HL-60/S4 treated with retinoic acid at 250 ng/mL for 4 days and 3 days (cell line): Measurements from ENCODE around the gene CARD8.

Experiments
- in situ Hi-C: fragments of 300-500 bp; cut with MboI; formaldehyde crosslinking; loops from 2 replicates; pipeline ENCODE4 v1.7.0; 2022; ENCODE audit warnings: low sequenced_read_pairs

The CARD8 gene

GRCh38 chr19:48218997-48219396 lies 36.7 kb downstream of the CARD8 start:
- in situ Hi-C loops, result no loop called here

DNA sequence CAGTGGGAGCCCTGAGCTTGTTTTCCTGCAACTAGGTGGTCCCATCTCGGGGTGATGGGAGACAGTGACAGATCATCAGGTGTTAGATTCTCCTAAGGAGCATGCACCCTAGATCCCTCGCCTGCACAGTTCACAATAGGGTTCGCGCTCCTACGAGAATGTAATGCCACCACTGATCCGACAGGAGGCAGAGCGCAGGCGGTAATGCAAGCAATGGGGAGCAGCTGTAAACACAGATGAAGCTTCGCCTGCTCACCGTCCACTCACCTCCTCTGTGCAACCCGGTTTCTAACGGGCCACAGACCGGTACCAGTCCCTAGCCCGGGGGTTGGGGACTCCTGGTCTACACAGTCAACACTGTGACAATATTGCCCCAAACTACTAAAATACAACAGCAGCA lies 38.8 kb downstream of the CARD8 start:
- in situ Hi-C loops, result no loop called here

GRCh38 chr19:48213959-48214358 lies 41.8 kb downstream of the CARD8 start:
- in situ Hi-C loops, result no loop called here

- in situ Hi-C loops, result no loop called here
Observed at GRCh38 chr19:48210005-48210404, 45.7 kb downstream of the CARD8 start.

DNA sequence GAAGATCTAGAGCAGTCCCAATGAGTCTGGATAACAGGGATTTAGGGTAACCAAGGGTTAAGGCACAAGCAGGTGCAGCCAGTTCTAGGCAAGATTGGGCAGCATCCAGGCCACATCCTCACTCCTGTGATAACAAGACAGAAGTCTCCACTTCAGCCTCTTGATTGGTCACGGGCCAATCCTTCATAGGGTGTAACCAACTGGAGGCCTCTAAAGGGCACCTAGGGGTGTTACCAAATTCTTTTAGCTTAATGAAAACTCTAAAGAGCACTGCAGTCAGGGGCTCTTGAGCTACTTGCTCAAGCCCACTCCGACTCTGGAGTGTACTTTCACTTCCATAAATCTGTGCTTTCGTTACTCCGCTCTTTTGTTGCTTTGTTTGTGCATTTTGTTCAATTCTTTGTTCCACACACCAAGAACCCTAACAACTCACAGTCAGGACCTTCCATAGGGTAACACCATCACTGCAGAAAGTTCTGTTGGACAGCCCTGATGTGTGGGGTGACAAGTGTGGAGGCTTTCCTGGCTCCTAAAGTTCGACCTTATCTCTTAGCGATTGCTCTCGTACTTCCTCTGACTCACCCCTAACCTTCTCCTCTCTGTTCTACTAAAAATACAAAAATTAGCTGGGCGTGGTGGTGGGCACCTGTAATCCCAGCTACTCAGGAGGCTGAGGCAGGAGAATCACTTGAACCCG lies 49.2 kb downstream of the CARD8 start:
- in situ Hi-C loops, result no loop called here

DNA sequence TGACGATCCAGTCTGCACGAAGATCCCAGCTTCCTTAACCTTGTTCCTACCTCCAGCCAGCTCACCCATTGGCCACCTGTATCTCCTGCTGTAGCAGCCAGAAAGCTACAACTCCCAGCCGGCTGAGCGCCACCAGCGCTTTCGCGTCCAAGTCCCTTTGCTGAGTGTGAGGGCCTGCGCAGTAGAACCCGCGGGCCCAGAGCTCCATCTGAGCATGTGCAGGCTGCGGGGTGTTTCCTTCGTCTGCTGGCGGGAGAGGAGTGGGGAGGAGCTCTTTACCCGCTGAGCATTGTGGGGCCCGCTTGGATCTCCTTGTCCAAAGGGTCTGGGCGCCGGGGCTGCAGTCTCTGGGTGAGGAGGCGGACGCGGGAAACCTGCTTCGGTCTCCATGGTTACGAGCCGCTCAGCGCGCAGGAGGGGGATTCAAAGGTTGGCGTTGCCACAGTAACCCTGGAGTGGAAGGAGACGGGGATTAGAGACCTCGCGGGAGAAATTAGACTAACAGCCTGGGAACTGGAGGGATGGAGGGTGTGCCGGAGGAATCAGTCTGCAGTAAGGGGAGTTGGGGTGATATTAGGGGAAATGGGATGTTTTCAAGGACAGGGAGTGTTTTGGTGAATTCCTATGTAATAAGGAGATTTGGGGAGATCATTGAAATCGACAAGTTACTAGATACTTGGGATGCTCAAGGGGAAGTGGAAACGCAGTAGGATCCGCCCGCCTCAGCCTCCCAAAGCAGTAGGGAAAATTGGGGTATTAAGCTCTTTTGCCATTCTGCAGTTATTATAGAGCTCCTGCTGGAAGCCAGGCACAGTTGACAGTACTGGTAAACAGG lies 51.7 kb downstream of the CARD8 start:
- in situ Hi-C loops, result no loop called here

DNA sequence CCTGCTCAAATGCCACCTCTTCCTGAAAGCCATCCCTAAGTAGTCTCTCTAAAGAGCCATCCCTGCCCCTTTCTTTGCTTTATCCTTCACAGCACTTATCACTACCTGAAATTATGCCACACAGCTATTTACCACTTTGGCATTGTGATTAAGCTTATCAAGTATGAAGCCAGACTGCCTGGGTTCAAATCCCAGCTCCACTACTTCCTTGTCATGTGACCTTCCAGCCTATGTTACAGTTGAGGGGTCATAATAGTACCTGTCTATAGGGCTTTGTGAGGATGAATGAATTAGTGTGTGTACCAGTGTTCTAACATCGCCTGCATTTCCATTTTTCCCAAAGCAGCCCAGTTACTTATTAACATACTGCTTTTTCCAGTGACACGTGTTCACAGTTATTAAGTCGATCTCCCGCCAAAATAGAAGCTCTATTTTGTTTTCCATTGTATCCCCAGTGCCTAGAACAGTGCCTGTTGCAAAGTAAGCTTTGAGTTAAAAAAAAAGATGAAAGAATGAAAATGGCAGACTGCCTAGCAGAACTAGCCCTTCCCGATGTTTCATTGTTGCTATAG lies 52.4 kb downstream of the CARD8 start:
- in situ Hi-C loops, result no loop called here

GRCh38 chr19:48196933-48197665 lies 58.6 kb downstream of the CARD8 start:
- in situ Hi-C loops, result no loop called here

DNA sequence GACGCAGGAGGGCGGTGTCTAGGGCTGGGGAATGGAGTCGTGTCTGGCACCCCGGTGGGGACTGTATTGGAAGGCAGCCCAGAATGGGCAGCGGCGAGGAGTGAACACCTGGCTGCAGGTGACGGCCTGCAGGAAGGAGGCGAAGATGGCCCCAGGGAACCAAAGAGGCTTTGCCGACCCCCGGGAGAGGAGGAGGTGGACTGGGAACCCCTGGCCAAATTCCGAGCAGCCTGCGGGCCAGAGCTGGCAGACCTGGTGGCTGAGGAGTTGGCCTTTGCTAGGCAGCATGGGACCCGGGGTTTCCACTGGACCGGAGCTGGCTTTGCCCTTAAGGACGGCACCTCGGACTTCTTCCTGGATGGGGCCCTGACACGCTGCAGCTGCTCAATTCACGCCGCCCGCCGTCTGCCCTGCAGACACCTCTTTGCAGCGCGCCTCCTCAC lies 59.4 kb downstream of the CARD8 start:
- in situ Hi-C loops, result no loop called here

DNA sequence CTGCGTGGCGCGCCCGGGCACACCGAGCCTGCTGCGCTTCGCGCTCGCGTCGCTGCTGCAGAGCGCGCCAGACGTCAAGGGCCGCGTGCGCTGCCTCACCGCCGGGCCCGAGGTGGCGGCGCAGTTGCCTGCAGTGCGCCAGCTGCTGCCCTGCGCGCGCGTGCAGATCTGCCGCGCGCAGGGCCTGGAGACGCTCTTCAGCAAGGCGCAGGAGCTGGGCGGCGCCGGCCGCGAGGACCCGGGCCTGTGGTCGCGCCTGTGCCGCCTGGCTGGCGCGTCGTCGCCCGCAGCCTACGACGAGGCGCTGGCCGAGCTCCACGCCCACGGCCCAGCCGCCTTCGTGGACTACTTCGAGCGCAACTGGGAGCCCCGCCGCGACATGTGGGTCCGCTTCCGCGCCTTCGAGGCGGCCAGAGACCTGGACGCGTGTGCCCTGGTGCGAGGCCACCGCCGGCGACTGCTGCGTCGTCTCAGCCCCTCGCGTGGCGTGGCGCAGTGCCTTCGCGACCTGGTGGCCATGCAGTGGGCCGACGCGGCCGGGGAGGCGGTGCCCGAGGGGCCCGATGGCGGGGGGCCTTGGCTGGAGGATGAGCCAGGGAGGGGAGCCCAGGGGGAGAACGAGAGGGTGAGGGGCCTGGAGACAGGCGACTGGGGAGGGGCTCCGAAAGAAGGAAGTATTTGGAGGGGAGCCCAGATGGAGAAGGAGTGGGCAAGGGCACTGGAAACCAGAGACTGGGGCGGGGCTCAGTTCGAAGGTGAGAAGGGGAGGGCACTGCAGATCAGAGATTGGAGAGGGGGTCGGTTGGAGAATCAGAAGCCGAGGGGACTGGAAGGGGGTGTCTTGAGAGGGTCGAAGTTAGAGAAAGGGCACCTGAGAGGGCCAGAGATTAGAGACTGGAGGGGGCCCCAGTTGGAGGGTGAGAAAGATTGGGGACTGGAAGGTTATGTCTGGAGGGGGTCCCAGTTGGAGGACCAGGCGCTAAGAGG lies 60.6 kb downstream of the CARD8 start:
- in situ Hi-C loops, result no loop called here

DNA sequence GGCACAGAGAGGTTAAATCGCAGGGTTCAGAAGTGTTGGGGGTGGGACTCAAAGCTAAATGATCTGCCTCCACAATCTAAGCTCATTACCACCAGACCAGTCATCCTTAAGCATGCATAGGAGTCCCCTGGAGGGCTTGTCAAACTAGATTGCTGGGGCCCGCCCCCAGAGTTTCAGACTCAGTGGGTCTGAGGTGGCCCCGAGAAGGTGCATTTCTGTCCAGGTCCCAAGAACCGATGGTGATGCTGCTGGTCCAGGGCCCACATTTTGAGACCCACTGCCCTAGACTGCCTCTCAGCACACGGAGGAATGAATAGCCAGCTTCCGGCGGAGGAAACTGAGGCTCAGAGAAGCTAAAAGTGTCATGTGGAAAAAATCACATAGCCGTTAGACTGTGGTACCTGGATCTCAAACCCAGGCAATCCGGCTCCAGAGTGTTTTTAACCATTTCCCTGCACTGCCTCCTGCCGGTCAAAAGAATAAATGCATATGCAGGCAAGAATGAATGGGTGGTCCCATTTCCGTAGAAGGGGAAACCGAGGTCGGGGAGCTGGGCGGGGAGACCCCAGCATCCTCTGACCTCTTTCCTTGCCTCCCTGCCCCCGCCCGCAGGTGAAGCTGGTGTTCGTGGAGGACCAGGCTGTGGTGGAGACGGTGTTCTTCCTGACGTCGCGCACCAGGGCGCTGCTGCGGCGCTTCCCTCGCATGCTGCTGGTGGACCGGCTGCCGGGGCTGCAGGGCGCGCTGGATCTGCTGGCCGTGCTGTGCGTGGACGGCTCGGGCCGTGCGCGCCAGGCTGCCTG lies 61.5 kb downstream of the CARD8 start:
- in situ Hi-C loops, result no loop called here

DNA sequence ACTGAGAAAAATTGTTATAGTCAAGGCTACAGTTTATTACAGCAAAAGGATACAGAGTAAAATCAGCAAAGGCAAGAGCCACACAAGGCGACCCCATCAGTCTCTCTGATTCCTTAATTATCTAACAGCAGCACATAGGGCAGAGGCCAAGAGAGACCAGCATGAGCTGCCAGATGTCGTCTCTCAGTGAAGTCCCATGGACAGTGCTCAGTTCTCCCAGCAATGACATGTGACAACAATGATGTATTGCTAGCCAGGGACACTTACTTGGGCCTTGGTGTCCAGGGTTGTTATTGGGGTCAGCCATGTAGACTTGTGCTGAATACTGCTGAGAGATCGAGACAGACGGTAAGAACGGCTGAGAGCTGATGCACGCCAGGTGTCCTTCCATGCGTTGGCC lies 63.0 kb downstream of the CARD8 start:
- in situ Hi-C loops, result no loop called here

DNA sequence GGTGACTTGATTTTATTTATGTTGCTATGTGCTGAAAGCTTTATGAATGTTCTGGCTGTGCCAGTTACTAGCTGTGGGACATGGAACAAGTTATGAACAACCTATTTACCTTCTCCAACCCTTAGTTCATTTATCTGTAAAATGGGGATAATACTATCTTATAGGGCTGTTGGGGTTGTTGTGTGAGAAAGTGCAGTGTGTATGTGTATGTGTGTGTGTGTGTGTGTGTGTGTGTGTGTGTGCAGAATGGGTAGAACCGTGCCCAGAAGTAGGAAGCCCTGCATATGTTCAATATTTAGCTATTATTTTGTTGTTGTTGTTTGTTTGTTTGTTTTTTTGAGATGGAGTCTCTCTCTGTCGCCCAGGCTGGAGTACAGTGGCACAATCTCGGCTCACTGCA lies 64.8 kb downstream of the CARD8 start:
- in situ Hi-C loops, result no loop called here

- in situ Hi-C loops, result no loop called here
Observed at GRCh38 chr19:48190288-48190884, 65.3 kb downstream of the CARD8 start.

- in situ Hi-C loops, result no loop called here
Observed at GRCh38 chr19:48186541-48186991, 69.1 kb downstream of the CARD8 start.

DNA sequence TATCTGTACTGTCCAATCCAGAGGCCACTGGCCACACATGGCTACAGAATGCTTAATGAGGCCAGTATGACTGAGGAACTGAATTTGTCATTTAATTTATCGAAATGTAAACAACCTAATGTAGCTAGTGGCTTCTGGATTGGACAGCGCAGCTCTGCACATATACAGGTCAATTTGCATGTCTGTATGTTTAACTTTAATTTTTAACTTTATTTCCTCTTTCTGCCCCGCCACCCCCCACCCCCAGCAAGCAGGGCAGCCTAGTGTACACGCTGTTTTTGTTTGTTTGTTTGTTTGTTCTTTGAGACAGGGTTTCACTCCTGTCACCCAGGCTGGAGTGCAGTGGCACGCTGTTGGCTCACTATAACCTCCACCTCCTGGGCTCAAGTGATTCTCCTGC lies 69.7 kb downstream of the CARD8 start:
- in situ Hi-C loops, result no loop called here

- in situ Hi-C loops, result no loop called here
Observed at GRCh38 chr19:48183356-48183755, 72.4 kb downstream of the CARD8 start.

- in situ Hi-C loops, result no loop called here
Observed at GRCh38 chr19:48182434-48182833, 73.3 kb downstream of the CARD8 start.

GRCh38 chr19:48181505-48181904 lies 74.2 kb downstream of the CARD8 start:
- in situ Hi-C loops, result no loop called here
